Left lung (tissue), 10 donors: ENCODE data around the gene SEPTIN14. TPM values are rescaled to one million over a fixed set of nuclear protein-coding genes. Genes with fewer than 3 reads are reported as not detected.
"Not testable (repeated sequence)": the region's sequence is repeated elsewhere in the genome, so short reads cannot be mapped to it uniquely, and the experiment has no call there.

Experiments
- ATAC-seq: fragments of 200-7000 bp; cut with Tn5 transposase; one replicate; pipeline ENCODE4 v1.9.1; 2020; ENCODE audit warnings: moderate library complexity
- DNase-seq, 4 donors: peaks; one replicate each; pipeline ENCODE4 v3.0.0-alpha.2; 2013 to 2020
- H3K27ac ChIP-seq, 2 donors: fragments of 200-600 bp; sonication (generic) in 1 of 2; one replicate each; pipeline versions ENCODE4 v1.5.0 to v1.8.0; 2020 to 2021
- H3K27me3 ChIP-seq, 2 donors: fragments of 200-600 bp; sonication (generic) in 1 of 2; one replicate each; pipeline versions ENCODE4 v1.5.0 to v1.8.0; 2020 to 2021
- H3K36me3 ChIP-seq, 2 donors: fragments of 200-600 bp; sonication (generic) in 1 of 2; one replicate each; pipeline versions ENCODE4 v1.5.0 to v1.8.0; 2020 to 2021
- H3K4me1 ChIP-seq, 2 donors: fragments of 200-600 bp; one replicate each; pipeline ENCODE4 v1.8.0; 2021
- H3K4me3 ChIP-seq, 2 donors: fragments of 200-600 bp; sonication (generic) in 1 of 2; one replicate each; pipeline versions ENCODE4 v1.5.0 to v1.8.0; 2020 to 2021; ENCODE audit warnings: mild to moderate bottlenecking in 1 of 2
- H3K9me3 ChIP-seq, 2 donors: fragments of 200-600 bp; sonication (generic) in 1 of 2; one replicate each; pipeline versions ENCODE4 v1.5.0 to v1.8.0; 2020 to 2021
- CTCF ChIP-seq, 2 donors: fragments of 200-600 bp; sonication (generic) in 1 of 2; IDR thresholded peaks; one replicate each; pipeline versions ENCODE4 v1.5.0 to v1.8.0; 2021; ENCODE audit warnings: antibody characterized with exemption in 2 of 2
- intact Hi-C, 2 donors: fragments of 100-400 bp; cut with DNase I; formaldehyde crosslinking; loops; one replicate each; pipeline versions ENCODE4 v1.11.2 to v1.14.2; 2022
- polyA plus RNA-seq, 6 donors: library from polyadenylated mRNA; unstranded; fragments of 120-200 nt; gene quantifications; one replicate each; pipeline ENCODE4 v1.2.1, GENCODE V29; 2013; ENCODE audit not compliant: insufficient read length in 6 of 6
- total RNA-seq, 2 donors: library from RNA; stranded (reverse); fragmentation: NEBNext Ultra II Directional; extraction: Animal tissue kit (Norgen Biotek cat#: 25700); gene quantifications; one replicate each; pipeline ENCODE4 v1.2.1, GENCODE V29; 2021
- donor health status: DM: no; HTN: yes; CAD: no.
- donor health status: DM: no; HTN: no; CAD: no.

The SEPTIN14 gene
- total and polyA plus RNA-seq, 8 donors, result 0.43 to 0.73 (median 0.58) TPM; not detected in 2

GRCh38 chr7:55871932-55872485 is 9.5 kb upstream of the SEPTIN14 start:
- no peak for ATAC-seq
- no peak for DNase-seq
- H3K9me3 ChIP-seq, result peaks cover 0 to 6% of the 10 kb centered on the region in 2 donors
- TF ChIP-seq CTCF (IDR thresholded peaks at IDR 0.05), result no peak
- H3K4me1 ChIP-seq, result no peaks in the 10 kb centered on the region
- intact Hi-C loops, result no loop called here
- no peak overlapping the region for H3K27ac ChIP-seq
- H3K36me3 ChIP-seq, result no peaks in the 10 kb centered on the region
- H3K27me3 ChIP-seq, result no peaks in the 10 kb centered on the region
- no peak overlapping the region for H3K4me3 ChIP-seq

- H3K4me1 ChIP-seq, H3K36me3 ChIP-seq, H3K27ac ChIP-seq, DNase-seq, H3K4me3 ChIP-seq, ATAC-seq, H3K27me3 ChIP-seq, intact Hi-C loops, H3K9me3 ChIP-seq: not testable (repeated sequence)
Observed at GRCh38 chr7:55868989-55869388, 6.4 kb upstream of the SEPTIN14 start.

- H3K4me1 ChIP-seq, H3K36me3 ChIP-seq, H3K4me3 ChIP-seq, H3K27ac ChIP-seq, ATAC-seq, H3K9me3 ChIP-seq, DNase-seq, H3K27me3 ChIP-seq, intact Hi-C loops: not testable (repeated sequence)
Observed at GRCh38 chr7:55845164-55845563, 17.4 kb downstream of the SEPTIN14 start.

GRCh38 chr7:55838595-55838994 is 24.0 kb downstream of the SEPTIN14 start:
- no peak for TF ChIP-seq CTCF (IDR thresholded peaks at IDR 0.05)
- no peaks in the 10 kb centered on the region for H3K9me3 ChIP-seq

GRCh38 chr7:55827577-55827976 is 35.0 kb downstream of the SEPTIN14 start:
- H3K4me1 ChIP-seq, result no peaks in the 10 kb centered on the region
- H3K9me3 ChIP-seq, result peaks cover 0 to 78% of the 10 kb centered on the region in 2 donors
- no peaks in the 10 kb centered on the region for H3K27me3 ChIP-seq
- intact Hi-C loops, result no loop called here
- H3K36me3 ChIP-seq, result no peaks in the 10 kb centered on the region
- TF ChIP-seq CTCF (IDR thresholded peaks at IDR 0.05), result no peak
- no peak for DNase-seq
- H3K4me3 ChIP-seq, result no peak overlapping the region
- H3K27ac ChIP-seq, result no peak overlapping the region
- no peak for ATAC-seq

More at GRCh38 chr7:55838595-55838994, 24.0 kb downstream of the SEPTIN14 start:
- no peak overlapping the region for H3K4me3 ChIP-seq
- DNase-seq (no peak), ATAC-seq (no peak)
- H3K27me3 ChIP-seq, result no peaks in the 10 kb centered on the region
- H3K4me1 ChIP-seq, result no peaks in the 10 kb centered on the region
- no peaks in the 10 kb centered on the region for H3K36me3 ChIP-seq
- intact Hi-C loops, result no loop called here
- no peak overlapping the region for H3K27ac ChIP-seq

DNA sequence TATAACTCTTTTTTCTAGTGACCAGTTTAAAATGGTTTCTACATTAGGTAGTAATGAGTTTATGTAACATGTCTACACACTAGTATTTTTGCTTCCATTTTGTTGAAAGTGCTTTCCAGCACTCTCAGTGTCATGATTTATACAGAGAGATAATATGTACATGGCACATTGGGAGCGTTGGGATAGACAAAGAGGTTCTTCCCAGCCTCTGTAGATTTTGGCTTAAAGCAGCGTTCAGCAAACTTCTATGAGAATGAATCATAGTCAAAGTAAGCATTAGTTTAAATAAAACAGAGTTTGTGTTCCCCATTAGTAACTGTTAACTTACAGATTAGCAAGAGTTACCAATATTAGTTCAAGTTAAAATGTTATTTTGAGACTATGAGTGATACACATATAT is 43.9 kb downstream of the SEPTIN14 start:
- Histone ChIP-seq H3K9me3 (peaks cover 0 to 47% of the 10 kb centered on the region in 2 donors), H3K36me3 (no peaks in the 10 kb centered on the region), H3K27me3 (no peaks in the 10 kb centered on the region), H3K27ac (no peak overlapping the region), H3K4me1 (no peaks in the 10 kb centered on the region), H3K4me3 (no peak overlapping the region)
- TF ChIP-seq CTCF (IDR thresholded peaks at IDR 0.05), result no peak
- ATAC-seq (no peak), DNase-seq (no peak)
- intact Hi-C loops, result no loop called here

GRCh38 chr7:55797260-55797659 is 65.3 kb downstream of the SEPTIN14 start:
- H3K36me3 ChIP-seq, H3K27ac ChIP-seq, ATAC-seq, intact Hi-C loops, H3K4me1 ChIP-seq, DNase-seq, H3K27me3 ChIP-seq, H3K4me3 ChIP-seq: not testable (repeated sequence)
- H3K9me3 ChIP-seq, result peaks cover 0 to 32% of the 10 kb centered on the region in 2 donors
